Muscle layer of duodenum (tissue), 2 donors: ENCODE measurements around the gene REXO1.

ENCODE experiments used
- H3K27ac ChIP-seq: one replicate; pipeline ENCODE4 v1.7.0; 2013; ENCODE audit warnings: mild to moderate bottlenecking, low read length
- H3K27me3 ChIP-seq: one replicate; pipeline ENCODE4 v1.7.0; 2013; ENCODE audit warnings: low read depth, mild to moderate bottlenecking, control low read depth, low read length
- H3K36me3 ChIP-seq, 2 donors: one replicate each; pipeline ENCODE4 v1.7.0; 2013; ENCODE audit warnings: low read length in 2 of 2, control low read depth in 1 of 2, mild to moderate bottlenecking in 1 of 2; ENCODE audit not compliant: insufficient read depth in 2 of 2, control insufficient read depth in 1 of 2
- H3K4me1 ChIP-seq, 2 donors: one replicate each; pipeline ENCODE4 v1.7.0; 2013; ENCODE audit warnings: low read length in 2 of 2, mild to moderate bottlenecking in 2 of 2, control low read depth in 1 of 2, moderate library complexity in 1 of 2; ENCODE audit not compliant: insufficient read depth in 2 of 2, control insufficient read depth in 1 of 2
- H3K4me3 ChIP-seq, 2 donors: one replicate each; pipeline ENCODE4 v1.7.0; 2013; ENCODE audit warnings: low read length in 2 of 2, low read depth in 1 of 2, mild to moderate bottlenecking in 1 of 2
- H3K9me3 ChIP-seq, 2 donors: one replicate each; pipeline ENCODE4 v1.7.0; 2013; ENCODE audit warnings: low read length in 2 of 2, control low read depth in 1 of 2, mild to moderate bottlenecking in 1 of 2; ENCODE audit not compliant: control insufficient read depth in 1 of 2
- donor health status: healthy.

The REXO1 gene

GRCh38 chr19:1812426-1813191 is 35.7 kb downstream of the REXO1 start:
- Histone ChIP-seq H3K9me3 (no peaks in the 10 kb centered on the region), H3K36me3 (peaks cover under 1 to 26% of the 10 kb centered on the region in 2 donors), H3K27me3 (no peaks in the 10 kb centered on the region), H3K27ac (no peak overlapping the region), H3K4me1 (peaks cover 0 to 14% of the 10 kb centered on the region in 2 donors), H3K4me3 (peak overlapping the region; percentile 64 to 69)

- H3K27ac ChIP-seq: no peak within 1 kb of the TSS
- H3K4me3 ChIP-seq: peak within 1 kb of the TSS; percentile 64 to 69
- no peaks in the 10 kb centered on the region for H3K27me3 ChIP-seq
- peaks cover 0 to 14% of the 10 kb centered on the region in 2 donors for H3K4me1 ChIP-seq
- peaks cover 0 to 20% of the 10 kb centered on the region in 2 donors for H3K36me3 ChIP-seq
- H3K9me3 ChIP-seq: no peaks in the 10 kb centered on the region
Measured at GRCh38 chr19:1811942-1812425, 36.3 kb downstream of the REXO1 start, which contains the start of gene ATP8B3. TSS of gene ATP8B3 (minus strand) at chr19:1812276. CDS start at chr19:1811736, 540 bp downstream.

GRCh38 chr19:1811472-1811894 is 36.8 kb downstream of the REXO1 start:
- no peak overlapping the region for H3K27ac ChIP-seq
- H3K9me3 ChIP-seq: no peaks in the 10 kb centered on the region
- peak overlapping the region in 1 of 2 donors; percentile 69 for H3K4me3 ChIP-seq
- H3K36me3 ChIP-seq: peaks cover 0 to 15% of the 10 kb centered on the region in 2 donors
- no peaks in the 10 kb centered on the region for H3K27me3 ChIP-seq
- H3K4me1 ChIP-seq: peaks cover 0 to 14% of the 10 kb centered on the region in 2 donors

- Histone ChIP-seq H3K4me1 (peaks cover 0 to 14% of the 10 kb centered on the region in 2 donors), H3K36me3 (peaks cover 0 to 8% of the 10 kb centered on the region in 2 donors), H3K27ac (no peak overlapping the region), H3K4me3 (no peak overlapping the region), H3K27me3 (no peaks in the 10 kb centered on the region), H3K9me3 (no peaks in the 10 kb centered on the region)
Measured at GRCh38 chr19:1810439-1811160, 37.7 kb downstream of the REXO1 start.

GRCh38 chr19:1809678-1810077 is 38.6 kb downstream of the REXO1 start:
- Histone ChIP-seq H3K4me1 (peaks cover 0 to 14% of the 10 kb centered on the region in 2 donors), H3K9me3 (no peaks in the 10 kb centered on the region), H3K4me3 (no peak overlapping the region), H3K27ac (no peak overlapping the region), H3K36me3 (peaks cover 0 to under 1% of the 10 kb centered on the region in 2 donors), H3K27me3 (no peaks in the 10 kb centered on the region)

GRCh38 chr19:1808395-1808731 is 39.9 kb downstream of the REXO1 start:
- H3K27me3 ChIP-seq: no peaks in the 10 kb centered on the region
- no peak overlapping the region for H3K27ac ChIP-seq
- H3K9me3 ChIP-seq: no peaks in the 10 kb centered on the region
- H3K36me3 ChIP-seq: no peaks in the 10 kb centered on the region
- H3K4me1 ChIP-seq: peaks cover 0 to 12% of the 10 kb centered on the region in 2 donors
- H3K4me3 ChIP-seq: no peak overlapping the region

- Histone ChIP-seq H3K4me3 (no peak overlapping the region), H3K9me3 (no peaks in the 10 kb centered on the region), H3K27me3 (no peaks in the 10 kb centered on the region), H3K4me1 (peaks cover 0 to 6% of the 10 kb centered on the region in 2 donors), H3K27ac (no peak overlapping the region), H3K36me3 (no peaks in the 10 kb centered on the region)
Measured at GRCh38 chr19:1807695-1808394, 40.4 kb downstream of the REXO1 start.

GRCh38 chr19:1807030-1807694 is 41.1 kb downstream of the REXO1 start:
- Histone ChIP-seq H3K4me3 (no peak overlapping the region), H3K4me1 (peaks cover 0 to 3% of the 10 kb centered on the region in 2 donors), H3K9me3 (no peaks in the 10 kb centered on the region), H3K36me3 (no peaks in the 10 kb centered on the region), H3K27me3 (no peaks in the 10 kb centered on the region), H3K27ac (no peak overlapping the region)

GRCh38 chr19:1806184-1807029 is 41.9 kb downstream of the REXO1 start:
- no peaks in the 10 kb centered on the region for H3K36me3 ChIP-seq
- H3K4me1 ChIP-seq: no peaks in the 10 kb centered on the region
- H3K27ac ChIP-seq: no peak overlapping the region
- no peaks in the 10 kb centered on the region for H3K9me3 ChIP-seq
- H3K4me3 ChIP-seq: no peak overlapping the region
- no peaks in the 10 kb centered on the region for H3K27me3 ChIP-seq

- Histone ChIP-seq H3K4me1 (no peaks in the 10 kb centered on the region), H3K27me3 (no peaks in the 10 kb centered on the region), H3K9me3 (no peaks in the 10 kb centered on the region), H3K27ac (no peak overlapping the region), H3K4me3 (no peak overlapping the region), H3K36me3 (no peaks in the 10 kb centered on the region)
Measured at GRCh38 chr19:1805401-1806183, 42.7 kb downstream of the REXO1 start.
